Subcutaneous abdominal adipose tissue (tissue), 5 donors: ENCODE results near the gene PRSS33.

ENCODE experiments used
- H3K27ac ChIP-seq: one replicate; pipeline ENCODE4 v1.7.0; 2013; ENCODE audit warnings: low read depth, mild to moderate bottlenecking, inconsistent platforms, low read length, moderate library complexity
- H3K27me3 ChIP-seq, 5 donors: one replicate each; pipeline ENCODE4 v1.7.0; 2013; ENCODE audit warnings: low read length in 5 of 5, inconsistent platforms in 1 of 5; ENCODE audit not compliant: control insufficient read depth in 5 of 5, insufficient read depth in 4 of 5
- H3K36me3 ChIP-seq, 5 donors: one replicate each; pipeline ENCODE4 v1.7.0; 2013; ENCODE audit warnings: low read length in 5 of 5; ENCODE audit not compliant: control insufficient read depth in 5 of 5, insufficient read depth in 5 of 5
- H3K4me1 ChIP-seq, 5 donors: one replicate each; pipeline ENCODE4 v1.7.0; 2013; ENCODE audit warnings: low read length in 5 of 5, mild to moderate bottlenecking in 3 of 5, moderate library complexity in 1 of 5; ENCODE audit not compliant: control insufficient read depth in 5 of 5, insufficient read depth in 5 of 5
- H3K4me3 ChIP-seq, 5 donors: one replicate each; pipeline ENCODE4 v1.7.0; 2013; ENCODE audit warnings: low read length in 5 of 5, low read depth in 1 of 5
- H3K9ac ChIP-seq, 5 donors: one replicate each; pipeline ENCODE4 v1.7.0; 2013; ENCODE audit warnings: low read length in 5 of 5, mild to moderate bottlenecking in 4 of 5, moderate library complexity in 3 of 5
- H3K9me3 ChIP-seq, 5 donors: one replicate each; pipeline ENCODE4 v1.7.0; 2013; ENCODE audit warnings: low read length in 5 of 5; ENCODE audit not compliant: control insufficient read depth in 5 of 5
- donor health status: healthy.
- donor health status: healthy.
- donor health status: healthy.
- donor health status: healthy.
- donor health status: healthy.

Gene PRSS33

DNA sequence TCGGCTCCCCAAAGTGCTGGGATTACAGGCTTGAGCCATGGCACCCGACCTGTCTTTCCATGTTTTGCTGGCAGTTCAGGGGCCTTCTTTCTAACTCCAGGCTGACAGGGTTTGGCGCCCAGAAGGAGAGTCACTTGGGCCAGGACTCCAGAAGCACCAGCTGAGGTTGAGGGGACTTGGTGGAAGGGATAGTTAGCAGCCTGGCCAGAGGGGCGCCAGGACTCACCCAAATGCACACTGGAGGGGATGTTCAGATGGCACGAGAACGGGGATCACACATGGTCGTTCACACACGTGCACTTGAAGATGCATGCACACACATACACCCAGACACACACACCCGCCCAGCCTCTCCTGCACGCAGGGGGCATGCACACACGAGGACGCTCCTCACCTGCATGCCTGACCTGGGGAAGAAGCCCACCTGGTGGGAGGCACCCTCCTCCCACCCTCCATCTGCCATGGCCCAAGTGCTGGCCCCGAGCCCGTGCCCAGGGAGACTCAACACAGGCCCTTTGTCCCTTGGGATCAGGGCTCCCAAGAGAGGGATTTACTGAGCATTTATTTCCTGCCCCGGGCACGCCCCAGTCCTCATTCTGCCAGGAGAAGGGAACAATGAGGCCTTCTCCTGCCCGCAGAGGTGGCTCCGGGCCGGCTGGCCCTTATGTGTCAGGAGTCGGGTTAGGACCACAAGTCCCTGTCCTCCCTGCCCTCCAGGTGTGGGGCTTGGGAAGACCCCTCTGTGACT, 27.4 kb upstream of the PRSS33 start:
- Histone ChIP-seq H3K9ac (no peak overlapping the region), H3K4me3 (no peak overlapping the region), H3K4me1 (no peaks in the 10 kb centered on the region), H3K27me3 (peaks cover 10 to 51% (median 39%) of the 10 kb centered on the region in 5 donors), H3K9me3 (no peaks in the 10 kb centered on the region), H3K36me3 (no peaks in the 10 kb centered on the region), H3K27ac (no peak overlapping the region)

DNA sequence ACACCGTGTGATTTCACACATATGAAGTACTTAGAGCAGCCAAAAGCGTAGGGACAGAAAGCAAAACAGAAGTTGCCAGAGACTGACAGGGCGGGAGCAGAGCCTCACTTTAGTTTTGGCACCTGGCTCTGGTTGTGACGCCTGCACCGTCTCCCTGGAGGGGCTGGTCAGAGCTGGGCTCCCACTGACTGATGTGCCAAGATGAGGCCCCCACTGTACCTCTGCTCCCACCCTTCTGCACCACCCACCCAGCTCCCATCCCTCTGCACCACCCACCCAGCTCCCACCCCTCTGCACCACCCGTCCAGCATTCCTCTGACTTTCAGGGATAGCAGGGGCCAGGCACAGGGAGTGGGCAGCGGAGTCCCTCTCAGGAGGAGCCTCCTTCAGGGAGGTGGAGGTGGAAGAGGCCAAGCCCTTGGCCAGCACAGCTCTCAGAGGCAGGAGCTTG, 26.4 kb upstream of the PRSS33 start:
- Histone ChIP-seq H3K9ac (no peak overlapping the region), H3K27me3 (peaks cover 10 to 42% (median 38%) of the 10 kb centered on the region in 5 donors)

GRCh38 chr16:2811703-2812471, 24.5 kb upstream of the PRSS33 start:
- H3K9ac ChIP-seq, result peak overlapping the region in 1 of 5 donors; percentile 31
- peaks cover 6 to 38% (median 36%) of the 10 kb centered on the region in 5 donors for H3K27me3 ChIP-seq

More for the DNA sequence above, 26.4 kb upstream of the PRSS33 start:
- no peaks in the 10 kb centered on the region for H3K36me3 ChIP-seq
- no peak overlapping the region for H3K27ac ChIP-seq
- H3K4me3 ChIP-seq, result no peak overlapping the region
- H3K4me1 ChIP-seq, result no peaks in the 10 kb centered on the region
- no peaks in the 10 kb centered on the region for H3K9me3 ChIP-seq

DNA sequence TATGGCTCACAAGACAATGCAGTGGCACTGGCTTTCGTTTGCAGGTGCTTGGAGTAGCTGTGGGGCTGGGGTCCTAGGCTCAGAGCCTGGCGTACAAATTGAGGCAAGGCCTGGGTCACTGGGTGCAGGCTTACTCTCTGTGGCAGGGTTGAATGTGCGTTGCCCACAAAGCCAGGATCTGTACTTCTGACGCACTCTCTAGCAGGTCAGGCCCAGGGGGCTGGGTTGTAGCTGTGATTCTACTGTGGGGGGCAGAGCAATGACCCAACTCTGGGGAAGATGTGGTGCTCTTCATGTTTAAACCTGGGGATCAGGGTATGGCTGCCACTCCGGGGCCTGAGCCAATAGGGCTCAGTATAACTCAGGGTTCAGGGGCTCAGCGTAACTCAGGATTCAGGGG, 23.3 kb upstream of the PRSS33 start:
- peaks cover 8 to 43% (median 38%) of the 10 kb centered on the region in 5 donors for H3K27me3 ChIP-seq

More at GRCh38 chr16:2811703-2812471, 24.5 kb upstream of the PRSS33 start:
- no peaks in the 10 kb centered on the region for H3K36me3 ChIP-seq
- H3K9me3 ChIP-seq, result no peaks in the 10 kb centered on the region
- no peaks in the 10 kb centered on the region for H3K4me1 ChIP-seq
- H3K27ac ChIP-seq, result no peak overlapping the region
- no peak overlapping the region for H3K4me3 ChIP-seq

DNA sequence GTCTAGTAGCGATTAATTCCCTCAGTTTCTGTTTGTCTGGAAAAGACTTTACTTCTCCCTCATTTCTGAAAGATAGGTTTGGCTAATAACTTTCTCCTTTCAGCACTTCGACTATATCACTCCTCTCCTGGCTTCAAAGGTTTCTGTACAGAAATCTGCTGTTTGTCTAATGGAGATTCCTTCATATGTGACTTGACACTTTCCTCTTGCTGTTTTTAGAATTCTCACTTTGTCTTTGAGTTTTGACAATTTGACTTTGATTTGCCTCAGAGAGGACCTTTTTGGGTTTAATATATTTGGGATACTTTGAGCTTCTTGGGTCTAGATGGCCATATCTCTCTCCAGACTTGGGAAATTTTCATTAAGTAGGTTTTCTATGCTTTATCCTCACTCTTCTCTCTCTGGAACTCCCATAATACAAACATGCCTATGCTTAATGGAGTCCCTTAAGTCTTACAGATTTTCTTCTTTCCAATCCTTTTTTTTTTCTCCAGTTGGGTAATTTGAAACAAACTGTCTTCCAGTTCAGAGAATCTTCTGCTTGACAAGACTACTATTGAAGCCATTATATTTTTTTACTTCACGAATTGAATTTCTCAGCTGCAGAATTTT, 21.9 kb upstream of the PRSS33 start:
- Histone ChIP-seq H3K4me1 (no peaks in the 10 kb centered on the region), H3K36me3 (no peaks in the 10 kb centered on the region), H3K9me3 (peaks cover under 1 to 9% (median 8%) of the 10 kb centered on the region in 5 donors), H3K4me3 (no peak overlapping the region), H3K27me3 (peaks cover 10 to 43% (median 32%) of the 10 kb centered on the region in 5 donors), H3K27ac (no peak overlapping the region), H3K9ac (no peak overlapping the region)

More for the DNA sequence above, 23.3 kb upstream of the PRSS33 start:
- no peaks in the 10 kb centered on the region for H3K36me3 ChIP-seq
- H3K4me1 ChIP-seq, result no peaks in the 10 kb centered on the region
- no peak overlapping the region for H3K4me3 ChIP-seq
- H3K9ac ChIP-seq, result no peak overlapping the region
- no peaks in the 10 kb centered on the region for H3K9me3 ChIP-seq
- H3K27ac ChIP-seq, result no peak overlapping the region

GRCh38 chr16:2808181-2808580, 20.8 kb upstream of the PRSS33 start:
- H3K36me3 ChIP-seq, result no peaks in the 10 kb centered on the region
- H3K27me3 ChIP-seq, result peaks cover 8 to 38% (median 27%) of the 10 kb centered on the region in 5 donors
- no peak overlapping the region for H3K27ac ChIP-seq
- H3K9me3 ChIP-seq, result peaks cover 10 to 20% (median 15%) of the 10 kb centered on the region in 5 donors
- H3K4me3 ChIP-seq, result no peak overlapping the region
- H3K4me1 ChIP-seq, result no peaks in the 10 kb centered on the region
- no peak overlapping the region for H3K9ac ChIP-seq

DNA sequence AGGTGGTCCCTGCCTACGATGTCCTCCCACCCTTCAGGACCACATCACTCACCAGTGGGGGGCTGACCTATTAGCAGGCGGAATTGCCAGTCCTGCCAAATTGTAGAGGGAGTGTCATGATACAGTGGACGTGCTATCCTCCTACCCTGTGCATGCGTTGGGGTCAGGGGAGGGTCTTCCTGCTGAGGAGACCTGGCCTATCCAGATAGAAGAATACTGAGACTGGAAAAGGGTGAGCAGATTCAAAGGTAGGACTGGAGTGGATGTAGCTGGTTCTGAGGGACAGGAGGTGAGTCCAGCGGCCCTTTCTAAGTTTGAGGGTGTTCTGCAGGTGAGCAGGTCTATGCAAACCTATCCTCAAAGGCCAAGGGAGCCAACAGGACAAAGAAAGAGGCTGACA, 18.9 kb upstream of the PRSS33 start:
- Histone ChIP-seq H3K27ac (no peak overlapping the region), H3K36me3 (no peaks in the 10 kb centered on the region), H3K27me3 (peaks cover 4 to 26% (median 16%) of the 10 kb centered on the region in 5 donors), H3K9me3 (peaks cover 10 to 21% (median 15%) of the 10 kb centered on the region in 5 donors), H3K4me1 (no peaks in the 10 kb centered on the region), H3K4me3 (no peak overlapping the region), H3K9ac (no peak overlapping the region)

- H3K4me3 ChIP-seq, result no peak overlapping the region
- no peak overlapping the region for H3K27ac ChIP-seq
- H3K9me3 ChIP-seq, result peaks cover 10 to 21% (median 15%) of the 10 kb centered on the region in 5 donors
- H3K4me1 ChIP-seq, result no peaks in the 10 kb centered on the region
- H3K27me3 ChIP-seq, result peaks cover 4 to 21% (median 11%) of the 10 kb centered on the region in 5 donors
- H3K36me3 ChIP-seq, result no peaks in the 10 kb centered on the region
- H3K9ac ChIP-seq, result no peak overlapping the region
Measured at GRCh38 chr16:2804728-2805127, 17.4 kb upstream of the PRSS33 start.

DNA sequence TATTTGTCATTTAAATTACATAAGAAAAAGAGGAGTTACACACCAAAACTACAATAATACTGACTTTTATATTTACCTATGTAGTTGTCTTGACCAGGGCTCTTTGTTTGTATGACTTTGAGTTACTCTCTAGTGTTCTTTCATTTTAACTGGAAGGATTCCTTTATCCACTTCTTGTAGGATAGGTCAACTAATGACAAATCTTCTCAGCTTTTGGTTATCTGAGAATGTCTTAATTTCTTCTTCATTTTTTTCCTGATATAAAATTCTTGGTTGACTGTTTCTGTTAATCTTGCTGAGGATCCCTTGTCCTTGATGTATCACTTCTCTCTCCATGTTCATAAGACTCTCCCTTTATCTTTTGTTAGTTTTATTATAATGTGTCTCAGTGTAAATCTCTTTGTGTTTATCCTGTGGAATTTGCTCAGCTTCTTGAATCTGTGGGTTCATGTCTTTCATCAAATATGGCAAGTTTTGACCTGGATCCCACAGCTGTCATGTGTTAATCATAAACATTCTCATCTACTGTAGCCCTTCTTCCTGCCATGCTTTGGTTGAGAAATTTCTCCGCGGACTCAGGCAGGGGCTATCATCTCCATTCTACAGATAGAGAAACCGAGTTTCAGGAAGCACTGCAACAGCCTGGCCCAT, 16.3 kb upstream of the PRSS33 start:
- Histone ChIP-seq H3K9ac (no peak overlapping the region), H3K4me1 (no peaks in the 10 kb centered on the region), H3K9me3 (peaks cover 10 to 21% (median 15%) of the 10 kb centered on the region in 5 donors), H3K36me3 (no peaks in the 10 kb centered on the region), H3K27me3 (peaks cover 8 to 25% (median 17%) of the 10 kb centered on the region in 5 donors), H3K27ac (no peak overlapping the region), H3K4me3 (peak overlapping the region in 1 of 5 donors; percentile 34)
